Midbrain (tissue), 1 donor: ENCODE data around the gene PERM1.
"Not testable (repeated sequence)": the region's sequence is repeated elsewhere in the genome, so short reads cannot be mapped to it uniquely, and the experiment has no call there.

ENCODE experiments used
- DNase-seq: peaks from one replicate; lab custom pipeline; 2025; lab: John Stamatoyannopoulos, UW

The PERM1 gene

DNA sequence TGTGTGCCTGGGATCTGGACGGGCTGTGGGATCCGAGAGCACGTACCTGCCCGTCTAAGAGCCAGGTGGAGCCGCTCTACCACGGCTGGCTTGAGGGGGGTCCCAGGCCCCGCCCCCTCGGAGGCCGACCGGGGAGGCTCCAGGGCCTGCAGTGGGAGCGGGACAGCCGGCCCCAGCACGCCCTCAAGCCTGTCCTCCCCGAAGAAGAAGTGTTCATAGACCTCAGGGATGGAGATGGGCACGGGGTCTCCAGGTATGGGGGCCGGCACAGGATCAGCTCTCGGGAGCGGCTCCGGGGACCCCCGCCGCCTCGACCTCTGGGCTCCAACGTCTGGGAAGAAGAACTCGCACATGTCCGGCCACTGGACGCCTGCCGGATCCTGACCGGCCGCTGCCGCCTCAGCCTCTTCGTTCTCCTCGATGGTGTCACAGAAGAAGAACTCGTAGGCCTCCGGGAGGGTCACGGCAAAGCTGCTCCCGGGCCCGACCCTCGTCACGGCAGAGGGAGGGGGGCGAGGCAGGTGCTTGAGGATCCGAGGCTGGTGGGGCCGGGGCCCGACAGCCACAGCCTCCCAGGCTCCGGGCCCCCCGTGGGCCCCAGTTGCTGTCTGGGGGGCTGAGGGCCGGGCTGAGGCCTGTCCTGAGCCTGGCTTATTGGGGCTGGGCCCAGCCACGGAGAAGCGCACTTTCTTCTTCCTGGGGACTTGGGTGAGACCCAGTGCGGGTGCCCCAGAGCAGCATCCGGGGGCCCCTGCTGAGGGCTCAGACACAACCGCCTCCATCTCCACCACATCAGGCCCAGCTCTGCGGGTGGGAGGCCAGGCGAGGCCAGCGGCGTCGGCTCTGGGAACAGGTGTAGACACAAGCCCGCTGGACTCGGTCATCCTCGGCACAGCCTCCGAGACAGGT, 2.8 kb downstream of the PERM1 start:
- no peak for DNase-seq

DNA sequence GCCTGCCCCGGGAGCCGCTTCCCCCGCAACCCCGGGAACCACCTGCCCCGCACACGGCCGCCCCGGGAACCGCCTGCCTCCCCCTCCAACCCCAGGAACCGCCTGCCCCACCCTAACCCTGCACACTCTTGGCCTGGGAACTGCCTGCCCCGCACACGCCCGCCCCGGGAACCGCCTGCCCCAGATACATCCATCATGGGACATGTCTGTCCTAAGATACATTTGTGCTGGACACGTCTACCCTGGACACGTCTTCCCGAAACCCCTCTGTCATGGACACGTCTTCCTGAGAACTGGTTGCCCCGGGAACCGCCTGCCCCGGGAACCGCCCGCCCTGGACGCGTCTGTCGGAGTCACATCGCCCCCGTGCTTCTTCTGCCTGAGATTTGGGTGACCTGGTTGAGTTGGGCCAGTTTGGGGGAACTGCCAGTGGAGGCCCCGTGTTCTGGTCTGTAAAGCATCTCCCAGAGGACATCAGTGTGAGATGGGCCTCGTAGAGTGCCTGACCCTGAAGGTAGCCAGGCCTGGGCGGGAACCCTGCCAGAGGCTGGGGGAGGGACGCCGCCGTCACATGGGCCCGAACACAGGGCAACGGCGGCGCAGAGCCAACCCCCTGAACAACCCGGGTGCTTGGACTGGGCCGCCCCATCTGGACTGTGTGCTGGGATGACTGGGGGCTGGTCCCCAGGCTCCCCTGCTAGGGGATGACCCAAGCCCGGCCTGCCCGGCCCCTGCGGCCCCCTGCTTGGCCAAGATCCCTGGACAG, 3.6 kb downstream of the PERM1 start:
- no peak for DNase-seq

DNA sequence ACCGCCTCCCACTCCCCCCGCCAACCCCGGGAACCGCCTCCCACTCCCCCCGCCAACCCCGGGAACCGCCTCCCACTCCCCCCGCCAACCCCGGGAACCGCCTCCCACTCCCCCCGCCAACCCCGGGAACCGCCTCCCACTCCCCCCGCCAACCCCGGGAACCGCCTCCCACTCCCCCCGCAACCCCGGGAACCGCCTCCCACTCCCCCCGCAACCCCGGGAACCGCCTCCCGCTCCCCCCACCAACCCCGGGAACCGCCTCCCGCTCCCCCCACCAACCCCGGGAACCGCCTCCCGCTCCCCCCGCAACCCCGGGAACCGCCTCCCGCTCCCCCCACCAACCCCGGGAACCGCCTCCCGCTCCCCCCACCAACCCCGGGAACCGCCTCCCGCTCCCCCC, 5.1 kb downstream of the PERM1 start:
- not testable (repeated sequence) for DNase-seq

DNA sequence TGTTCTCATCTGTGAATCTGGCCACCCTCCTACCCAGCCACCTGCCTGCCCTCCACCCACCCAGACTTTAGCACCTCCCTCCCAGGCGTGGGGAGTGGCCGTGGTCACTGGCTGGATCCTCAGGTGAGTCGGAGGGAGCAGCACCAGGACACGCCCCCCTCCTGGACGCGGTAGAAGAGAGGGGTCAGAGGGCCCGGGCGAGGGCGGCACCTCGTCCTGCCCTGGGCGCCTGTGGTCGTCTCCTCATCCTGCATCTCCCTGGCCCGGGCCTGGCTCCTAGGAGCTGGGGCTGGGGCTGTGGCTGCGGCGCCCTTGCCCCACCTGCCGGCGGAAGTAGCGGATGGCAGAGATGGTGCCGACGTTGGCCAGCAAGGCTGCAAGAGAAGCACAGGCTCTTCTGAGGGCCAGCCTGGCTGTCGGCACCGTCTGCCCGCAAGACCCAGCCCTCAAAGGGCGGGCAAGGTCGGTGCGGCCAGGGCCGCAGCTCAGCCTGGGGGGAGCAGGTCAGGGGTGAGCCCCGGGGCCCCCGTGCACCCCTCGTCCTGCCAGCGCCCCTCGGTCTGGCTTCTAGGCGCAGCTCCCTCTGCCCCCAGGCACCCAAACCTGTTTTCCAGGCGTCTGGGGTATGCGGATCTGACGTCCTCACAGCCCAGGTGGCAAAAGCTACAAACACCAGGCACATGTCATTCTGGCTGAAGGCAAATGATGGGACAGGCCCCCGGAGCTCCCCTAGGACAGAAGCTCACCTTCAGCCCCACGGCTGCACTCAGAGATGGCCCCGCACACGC, 5.8 kb downstream of the PERM1 start:
- no peak for DNase-seq

DNA sequence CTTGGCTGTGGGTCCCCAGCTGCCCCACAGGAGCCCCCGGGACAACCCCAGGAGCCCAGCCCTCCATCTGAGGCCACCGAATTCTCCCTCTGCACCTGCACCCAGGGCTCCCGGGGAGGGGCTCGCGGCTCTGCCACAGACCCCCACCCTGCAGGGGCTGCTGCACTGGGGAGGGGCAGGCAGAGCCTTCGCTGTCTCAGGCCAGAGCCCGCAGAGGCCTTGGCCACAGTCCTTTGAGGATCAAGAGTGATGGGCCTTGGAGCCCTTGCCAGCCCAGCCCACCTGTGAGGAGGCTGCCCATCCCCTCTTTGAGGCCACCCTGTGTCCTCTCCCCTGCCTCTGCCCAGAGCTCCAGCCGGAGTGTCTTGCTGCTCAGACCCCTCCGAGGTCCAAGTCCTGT, 6.5 kb downstream of the PERM1 start:
- DNase-seq = no peak

DNA sequence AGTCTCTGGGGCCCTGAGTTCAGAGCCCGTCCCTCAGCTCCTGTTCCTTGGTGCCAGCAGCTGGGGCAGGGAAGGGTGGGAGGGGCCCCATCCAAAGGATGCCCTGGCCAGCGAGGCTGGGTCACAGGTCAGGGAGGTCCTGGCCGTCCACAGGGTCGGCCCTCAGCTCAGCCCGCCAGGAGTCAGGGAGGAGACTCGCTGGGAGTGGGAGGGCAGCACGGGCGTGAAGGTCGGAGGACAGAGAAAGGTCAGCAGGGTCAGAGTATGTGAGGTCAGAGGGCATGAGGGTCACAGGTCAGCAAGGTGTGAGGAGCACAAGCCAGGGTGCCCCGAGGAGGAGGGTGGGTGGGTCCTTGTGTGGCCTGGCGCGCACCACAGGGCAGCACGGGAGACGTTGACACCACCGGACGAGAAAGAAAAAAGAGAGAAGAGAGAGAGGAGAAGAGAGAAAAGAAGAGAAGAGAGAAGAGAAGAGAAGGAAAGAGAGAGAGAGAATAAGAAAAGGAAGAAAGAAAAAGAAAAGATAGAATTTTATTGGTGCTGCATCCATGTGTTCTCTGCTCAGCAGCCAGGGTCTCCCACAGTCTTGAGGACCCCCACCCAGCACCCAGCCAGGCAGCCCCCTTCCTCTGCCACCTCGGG, 7.1 kb downstream of the PERM1 start:
- no peak for DNase-seq

DNA sequence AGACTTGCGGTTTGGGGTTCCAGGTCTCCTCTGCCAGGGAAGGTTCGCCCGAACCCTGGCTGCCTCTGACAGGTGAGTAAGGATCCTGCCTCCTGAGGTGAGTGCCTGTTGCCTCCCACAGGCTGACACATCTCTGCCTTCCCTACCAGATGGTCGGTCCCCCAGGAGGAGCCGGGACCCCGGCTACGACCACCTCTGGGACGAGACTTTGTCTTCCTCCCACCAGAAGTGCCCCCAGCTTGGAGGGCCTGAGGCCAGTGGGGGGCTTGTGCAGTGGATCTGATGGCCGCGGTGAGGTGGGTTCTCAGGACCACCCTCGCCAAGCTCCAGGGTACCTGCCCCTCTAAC, 7.6 kb downstream of the PERM1 start:
- no peak for DNase-seq

DNA sequence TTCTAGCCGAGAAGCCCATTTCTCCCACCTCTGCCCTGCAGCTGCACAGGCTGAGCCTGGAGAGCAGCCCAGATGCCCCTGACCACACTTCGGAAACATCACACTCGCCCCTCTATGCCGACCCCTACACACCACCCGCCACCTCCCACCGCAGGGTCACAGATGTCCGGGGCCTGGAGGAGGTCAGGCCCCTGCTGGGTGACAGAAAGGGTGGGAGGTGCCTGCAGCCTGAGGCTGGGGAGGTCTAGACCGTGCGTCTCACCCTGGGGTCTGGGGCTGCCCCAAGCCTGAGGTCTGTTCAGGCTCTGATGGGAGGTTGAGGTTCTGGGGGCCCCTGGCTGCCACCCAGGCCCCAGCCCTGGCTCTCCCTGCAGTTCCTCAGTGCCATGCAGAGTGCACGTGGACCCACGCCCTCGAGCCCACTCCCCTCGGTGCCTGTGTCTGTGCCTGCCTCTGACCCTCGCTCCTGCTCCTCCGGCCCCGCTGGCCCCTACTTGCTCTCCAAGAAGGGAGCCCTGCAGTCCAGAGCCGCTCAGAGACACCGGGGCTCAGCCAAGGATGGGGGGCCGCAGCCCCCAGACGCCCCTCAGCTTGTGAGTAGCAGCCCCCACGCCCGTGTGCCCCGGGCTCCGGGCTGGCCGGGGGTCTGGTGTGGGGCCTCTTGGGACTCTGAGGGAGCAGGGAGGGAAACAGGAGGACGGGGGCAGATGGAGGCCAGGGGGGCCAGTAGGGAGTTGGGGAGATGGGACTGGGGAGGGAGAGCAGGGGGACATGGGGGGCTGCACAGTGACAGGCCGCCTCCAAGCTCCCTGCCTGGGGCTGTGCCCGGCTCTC, 8.2 kb downstream of the PERM1 start:
- DNase-seq = no peak

DNA sequence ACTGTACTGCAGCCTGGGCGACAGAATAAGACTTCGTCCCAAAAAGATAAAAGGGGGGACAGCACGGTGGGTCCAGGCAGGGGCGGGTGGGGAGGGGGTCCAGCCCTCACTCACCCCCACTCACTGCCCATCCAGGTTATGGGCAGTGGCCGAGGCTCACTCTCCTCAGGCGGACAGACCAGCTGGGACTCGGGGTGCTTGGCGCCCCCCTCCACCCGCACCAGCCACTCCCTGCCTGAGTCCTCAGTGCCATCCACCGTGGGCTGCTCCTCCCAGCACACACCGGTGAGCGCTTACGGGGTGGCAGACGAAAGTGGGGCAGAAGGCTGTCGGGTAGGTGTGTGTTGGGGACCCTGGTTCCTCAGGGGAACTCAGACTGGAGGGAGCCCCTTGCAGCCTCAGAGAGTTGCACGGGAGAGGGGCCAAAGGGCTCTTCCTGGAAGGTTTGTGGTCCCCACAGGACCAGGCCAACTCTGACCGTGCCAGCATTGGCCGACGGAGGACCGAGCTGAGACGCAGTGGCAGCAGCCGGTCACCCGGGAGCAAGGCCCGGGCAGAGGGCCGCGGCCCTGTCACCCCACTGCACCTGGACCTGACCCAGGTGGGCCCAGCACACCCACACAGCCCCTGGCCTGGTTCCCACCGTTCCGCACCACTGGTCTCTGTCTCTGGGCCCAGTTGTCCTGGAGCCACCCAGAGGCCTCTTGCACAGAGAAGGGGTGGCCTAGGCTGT, 9.0 kb downstream of the PERM1 start:
- DNase-seq = no peak

DNA sequence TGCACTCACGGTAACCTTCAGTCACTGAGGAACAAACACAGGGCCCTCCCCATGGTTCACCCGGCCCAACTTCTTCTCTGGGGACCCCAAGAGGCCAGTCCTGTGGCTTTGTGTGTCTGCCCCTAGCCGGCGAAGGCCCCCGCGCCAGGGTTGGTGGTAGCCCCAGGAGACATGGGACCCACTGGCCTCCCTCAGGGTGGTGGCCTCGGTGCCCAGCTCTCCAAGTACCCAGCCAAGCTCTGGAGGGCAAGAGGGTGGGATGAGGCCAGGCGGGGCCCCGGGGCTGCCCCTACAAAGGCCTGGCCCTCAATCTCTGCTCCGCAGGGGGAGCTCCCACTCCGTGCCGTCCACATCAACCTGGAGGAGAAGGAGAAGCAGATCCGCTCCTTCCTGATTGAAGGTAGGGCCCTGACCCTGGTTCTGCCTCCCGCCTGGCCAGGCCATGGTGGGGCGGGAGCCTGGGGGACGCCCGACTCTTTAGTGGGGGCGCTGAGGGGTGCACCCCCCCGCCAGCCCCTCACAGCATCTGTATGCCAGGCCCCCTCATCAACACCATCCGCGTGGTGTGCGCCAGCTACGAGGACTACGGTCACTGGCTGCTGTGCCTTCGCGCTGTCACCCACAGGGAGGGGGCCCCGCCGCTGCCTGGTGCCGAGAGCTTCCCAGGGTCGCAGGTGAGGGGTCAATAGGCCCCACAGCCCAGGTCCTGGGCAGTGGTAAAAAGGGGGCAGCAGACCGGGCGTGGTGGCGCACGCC, 10.0 kb downstream of the PERM1 start:
- no peak for DNase-seq

DNA sequence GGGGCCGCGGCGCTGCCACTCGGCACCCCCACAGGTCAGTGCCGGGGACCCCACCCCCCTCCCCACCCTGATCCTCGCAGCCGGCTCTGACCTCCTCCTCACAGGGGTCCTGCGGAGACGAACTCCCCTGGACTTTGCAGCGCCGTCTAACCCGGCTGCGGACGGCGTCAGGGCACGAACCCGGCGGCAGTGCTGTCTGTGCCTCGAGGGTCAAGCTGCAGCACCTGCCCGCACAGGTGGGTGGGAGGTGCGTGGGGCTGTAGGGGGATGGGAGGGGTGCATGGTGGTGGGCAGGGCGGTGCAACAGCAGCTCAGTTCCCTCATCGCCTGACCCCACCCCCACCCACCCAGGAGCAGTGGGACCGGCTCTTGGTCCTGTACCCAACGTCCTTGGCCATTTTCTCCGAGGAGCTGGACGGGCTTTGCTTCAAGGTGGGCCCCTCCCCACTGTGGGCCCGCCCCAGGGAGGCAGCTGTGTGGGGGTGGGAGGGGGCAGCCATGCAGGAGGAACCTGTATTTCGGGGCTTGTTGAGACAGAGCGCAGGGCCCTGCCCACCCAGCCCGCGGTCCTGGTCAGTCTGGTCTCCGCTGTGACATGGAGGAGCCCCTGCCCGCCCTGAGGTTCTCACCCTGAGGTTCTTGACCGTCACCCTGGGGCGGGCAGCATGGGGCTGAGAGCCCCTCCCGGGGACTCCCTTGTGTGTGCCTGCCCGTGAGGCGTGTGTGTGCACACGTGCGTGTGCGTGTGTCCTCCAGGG, 10.7 kb downstream of the PERM1 start:
- DNase-seq = no peak

DNA sequence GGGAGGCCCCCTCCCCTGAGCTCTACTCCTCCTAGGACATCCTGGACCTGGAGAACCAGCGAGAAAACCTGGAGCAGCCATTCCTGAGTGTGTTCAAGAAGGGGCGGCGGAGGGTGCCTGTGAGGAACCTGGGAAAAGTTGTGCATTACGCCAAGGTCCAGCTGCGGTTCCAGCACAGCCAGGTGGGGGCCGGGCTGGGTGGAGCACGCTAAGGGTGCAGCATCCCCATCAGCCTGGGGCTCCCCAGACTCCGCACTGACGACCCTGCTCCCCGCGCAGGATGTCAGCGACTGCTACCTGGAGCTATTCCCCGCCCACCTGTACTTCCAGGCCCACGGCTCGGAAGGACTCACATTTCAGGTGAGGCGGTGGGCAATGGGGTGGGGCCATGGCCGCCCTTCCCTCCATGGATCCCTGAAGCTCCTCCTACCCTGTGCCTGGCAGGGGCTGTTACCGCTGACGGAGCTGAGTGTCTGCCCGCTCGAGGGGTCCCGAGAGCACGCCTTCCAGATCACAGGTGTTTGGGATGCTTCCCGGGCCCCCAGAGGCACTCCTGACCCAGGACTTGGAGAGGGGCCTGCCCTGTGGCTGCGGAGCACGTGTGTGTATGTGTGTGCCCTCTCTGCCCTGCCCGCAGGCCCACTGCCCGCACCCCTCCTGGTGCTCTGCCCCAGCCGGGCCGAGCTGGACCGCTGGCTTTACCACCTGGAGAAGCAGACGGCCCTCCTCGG, 11.5 kb downstream of the PERM1 start:
- no peak for DNase-seq

DNA sequence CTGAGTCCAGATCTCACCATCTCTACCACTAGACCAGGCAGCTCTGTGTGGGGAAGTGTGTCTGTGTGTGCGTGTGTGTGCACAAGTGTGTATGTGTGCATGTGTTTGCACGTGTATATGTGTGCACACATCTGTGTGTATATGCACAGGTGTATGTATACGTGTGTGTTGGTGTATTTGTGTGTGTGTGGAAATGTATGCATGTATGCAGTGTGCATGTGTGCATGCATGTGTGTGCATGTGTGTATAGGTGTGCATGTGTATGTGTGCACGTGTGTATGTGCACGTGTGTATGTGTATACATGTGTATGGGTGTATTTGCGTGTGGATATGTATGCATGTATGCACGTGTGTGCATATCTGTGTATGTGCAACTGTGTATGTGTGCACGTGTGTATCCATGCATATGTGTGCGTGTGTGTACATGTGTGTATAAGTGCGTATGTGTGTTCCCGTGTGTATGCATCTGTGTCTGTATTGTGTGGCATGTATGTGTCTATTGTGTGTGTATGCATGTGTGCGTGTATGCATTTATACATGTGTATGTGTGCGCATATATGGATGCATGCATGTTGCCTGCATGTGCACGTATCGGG, 12.5 kb downstream of the PERM1 start:
- DNase-seq = no peak

DNA sequence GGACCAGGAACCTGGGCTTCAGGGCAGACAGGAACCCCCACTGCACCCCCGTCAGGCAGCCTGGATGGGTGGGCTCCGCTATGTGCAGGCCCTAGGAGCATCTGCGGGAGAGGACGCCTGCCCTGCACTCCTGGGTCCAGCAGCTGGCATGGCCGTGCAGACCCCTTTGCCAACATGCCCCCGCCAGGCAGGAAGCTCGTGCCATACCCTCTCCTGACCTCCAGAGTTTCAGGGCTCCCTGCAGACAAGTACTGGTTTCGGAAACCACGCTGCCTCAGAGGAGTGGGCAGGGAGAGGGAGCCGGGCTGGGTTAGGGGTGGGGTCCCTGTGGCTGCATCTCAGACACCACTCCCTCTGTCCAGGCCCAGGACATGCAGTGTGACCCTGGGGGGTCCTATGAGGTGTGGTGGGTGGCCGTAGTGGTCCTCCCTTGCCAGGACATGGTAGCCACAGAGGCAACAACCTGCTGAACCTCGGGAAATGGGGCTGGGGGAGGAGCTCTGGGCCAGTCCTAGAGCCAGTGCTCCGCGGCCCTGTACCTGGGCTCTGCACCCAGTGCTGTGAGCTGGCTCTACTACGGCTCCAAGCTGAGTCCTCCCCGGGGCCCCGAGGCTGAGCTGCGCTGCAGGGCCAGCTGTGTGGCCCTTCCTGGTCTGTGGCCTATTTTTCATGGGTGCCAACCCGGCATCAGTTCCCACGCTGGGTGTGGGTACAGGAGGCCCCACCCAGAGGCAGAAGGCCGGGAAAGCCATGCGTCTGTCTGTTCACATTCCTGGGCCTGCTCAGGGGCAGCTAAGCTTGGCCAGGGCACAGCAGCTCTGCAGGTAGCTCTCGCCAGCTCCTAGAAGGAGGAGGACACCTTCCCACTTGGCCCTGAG, 14.2 kb downstream of the PERM1 start:
- no peak for DNase-seq

DNA sequence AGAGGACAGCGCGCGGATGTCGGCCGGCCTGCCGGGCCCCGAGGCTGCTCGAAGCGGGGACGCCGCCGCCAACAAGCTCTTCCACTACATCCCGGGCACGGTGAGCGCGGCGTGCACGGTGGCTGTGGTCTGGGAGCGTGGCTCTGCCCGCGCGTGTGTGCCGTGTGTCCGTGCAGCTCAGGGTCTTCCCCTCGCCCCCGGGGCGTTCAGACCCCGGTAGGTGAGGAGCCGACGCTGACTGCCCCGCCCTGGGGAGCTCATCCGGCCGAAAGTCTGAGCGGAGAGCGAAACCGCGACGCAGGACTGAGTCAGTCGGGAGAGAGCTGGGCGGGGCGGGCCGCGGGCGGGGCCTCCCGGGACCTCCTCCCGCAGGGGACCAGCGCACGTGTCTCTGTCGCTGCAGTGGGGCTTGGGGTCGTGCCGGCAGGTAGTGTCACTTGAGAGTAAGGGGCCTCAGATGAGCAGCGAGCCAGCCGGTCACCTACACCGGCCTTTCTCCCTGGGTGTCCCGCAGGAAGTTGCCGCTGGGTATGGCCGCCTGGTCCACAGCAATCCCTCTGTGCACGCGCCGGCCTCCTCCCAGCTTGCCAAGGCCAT, 15.1 kb downstream of the PERM1 start:
- DNase-seq = no peak

DNA sequence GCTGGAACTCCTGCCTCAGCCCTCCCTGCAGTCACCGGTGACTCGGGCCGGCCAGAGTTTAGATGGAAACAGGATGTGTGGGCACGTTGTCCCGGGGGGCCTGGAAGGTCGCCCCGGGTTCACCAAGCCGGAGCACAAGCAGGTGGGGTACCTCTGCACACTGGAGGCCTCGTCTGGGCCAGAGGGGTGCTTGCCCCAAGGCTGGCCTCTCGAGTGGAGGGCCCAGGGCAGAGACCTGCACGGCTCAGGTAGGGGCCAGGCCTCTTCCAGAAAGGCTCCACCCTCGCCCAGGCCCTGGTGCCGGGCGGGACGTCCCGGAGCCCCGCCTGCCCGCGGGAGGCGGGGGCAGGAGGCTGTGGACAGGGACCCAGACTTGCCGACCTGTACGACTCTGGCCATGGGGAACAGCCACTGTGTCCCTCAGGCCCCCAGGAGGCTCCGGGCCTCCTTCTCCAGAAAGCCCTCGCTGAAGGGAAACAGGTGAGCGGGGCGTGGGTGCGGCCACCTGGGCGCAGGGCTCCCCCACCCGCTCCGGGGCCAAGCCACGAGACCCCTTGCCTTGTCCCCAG, 15.7 kb downstream of the PERM1 start, which contains the start of gene PLEKHN1:
Gene PLEKHN1 (plus strand): TSS at position 348 of the 569 bp plus-strand sequence. CDS start 50 bp downstream, at position 398.
- no peak for DNase-seq
